Suppressor macrophage treated with lipopolysaccharide for 4 hours (primary cell): ENCODE data around the gene SAYSD1.

Experiments used
- DNase-seq: peaks from one replicate; pipeline ENCODE4 v3.0.0-alpha.2; 2020

The SAYSD1 gene

GRCh38 chr6:39107641-39108040, 7.3 kb downstream of the SAYSD1 start:
- DNase-seq: no peak

GRCh38 chr6:39107034-39107433, 8.0 kb downstream of the SAYSD1 start:
- no peak for DNase-seq

GRCh38 chr6:39104528-39104927, 10.5 kb downstream of the SAYSD1 start:
- no peak for DNase-seq

GRCh38 chr6:39102821-39103136, 12.2 kb downstream of the SAYSD1 start:
- no peak for DNase-seq

- DNase-seq: peak; percentile 41
Measured at GRCh38 chr6:39102071-39102820, 12.7 kb downstream of the SAYSD1 start.

- DNase-seq: no peak
Measured at GRCh38 chr6:39100358-39100757, 14.6 kb downstream of the SAYSD1 start.

GRCh38 chr6:39095578-39095977, 19.4 kb downstream of the SAYSD1 start:
- DNase-seq: no peak

GRCh38 chr6:39093149-39093708, 21.8 kb downstream of the SAYSD1 start:
- DNase-seq: no peak

GRCh38 chr6:39092124-39092523, 22.9 kb downstream of the SAYSD1 start:
- no peak for DNase-seq

GRCh38 chr6:39091220-39091619, 23.8 kb downstream of the SAYSD1 start:
- DNase-seq: no peak

- DNase-seq: no peak
Measured at GRCh38 chr6:39090036-39090435, 24.9 kb downstream of the SAYSD1 start.

GRCh38 chr6:39088331-39088730, 26.7 kb downstream of the SAYSD1 start:
- DNase-seq: peak; percentile 44

- no peak for DNase-seq
Measured at GRCh38 chr6:39087197-39087596, 27.8 kb downstream of the SAYSD1 start.

- DNase-seq: no peak
Measured at GRCh38 chr6:39086711-39087110, 28.3 kb downstream of the SAYSD1 start.

GRCh38 chr6:39086294-39086693, 28.7 kb downstream of the SAYSD1 start:
- DNase-seq: no peak

GRCh38 chr6:39085129-39085797, 29.7 kb downstream of the SAYSD1 start:
- DNase-seq: no peak

GRCh38 chr6:39084506-39084905, 30.5 kb downstream of the SAYSD1 start:
- DNase-seq: no peak

- no peak for DNase-seq
Measured at GRCh38 chr6:39083231-39083634, 31.8 kb downstream of the SAYSD1 start.

GRCh38 chr6:39082310-39082709, 32.7 kb downstream of the SAYSD1 start:
- no peak for DNase-seq

- DNase-seq: no peak
Measured at GRCh38 chr6:39080246-39080875, 34.6 kb downstream of the SAYSD1 start.

- DNase-seq: no peak
Measured at GRCh38 chr6:39079197-39080125, 35.5 kb downstream of the SAYSD1 start.

- DNase-seq: no peak
Measured at GRCh38 chr6:39078695-39079094, 36.3 kb downstream of the SAYSD1 start.
